Measurements from ENCODE around the gene KRTAP1-4.
"Not testable (repeated sequence)": the region's sequence is repeated elsewhere in the genome, so short reads cannot be mapped to it uniquely, and the experiment has no call there.

KRTAP1-4 gene

GRCh38 chr17:41042953-41043352 lies 13.0 kb upstream of the KRTAP1-4 start:
- no peak for TF ChIP-seq CTCF (IDR thresholded peaks at IDR 0.05; ENCODE audit: low read depth, low read length, poor library complexity, severe bottlenecking)
- no peak for TF ChIP-seq EZH2phosphoT487 (IDR thresholded peaks at IDR 0.05; ENCODE audit: borderline replicate concordance, low read length)
- no peaks in the 10 kb centered on the region for H3F3A ChIP-seq (ENCODE audit: control insufficient read depth, insufficient read depth)
- peaks cover 8% of the 10 kb centered on the region for H3K4me1 ChIP-seq (ENCODE audit: control insufficient read depth, low read length)
- H3K9me2 ChIP-seq (replicated peaks; ENCODE audit: control insufficient read depth, low read length) = no peaks in the 10 kb centered on the region
- H3K79me2 ChIP-seq (ENCODE audit: control insufficient read depth, low read length) = no peaks in the 10 kb centered on the region
- H3K4me2 ChIP-seq (ENCODE audit: low read length) = no peak overlapping the region
- no peaks in the 10 kb centered on the region for H3K9me3 ChIP-seq (ENCODE audit: control insufficient read depth, insufficient read depth, low read length)
- H3K4me3 ChIP-seq (ENCODE audit: low read length) = no peak overlapping the region
- H3K36me3 ChIP-seq (ENCODE audit: control insufficient read depth, low read length) = no peaks in the 10 kb centered on the region
- H3K27ac ChIP-seq (ENCODE audit: low read depth, low read length) = no peak overlapping the region
- no peaks in the 10 kb centered on the region for H4K20me1 ChIP-seq (ENCODE audit: control insufficient read depth, insufficient read depth, low read depth, low read length)
- no peaks in the 10 kb centered on the region; the same call in 1 of the 2 replicates for H3K27me3 ChIP-seq (ENCODE audit: control insufficient read depth, low read length)

GRCh38 chr17:41040783-41041571 lies 11.0 kb upstream of the KRTAP1-4 start, which contains the start of gene KRTAP1-1:
KRTAP1-1 (minus strand) TSS chr17:41041450; CDS start chr17:41041397, 53 bp downstream.
- H3K79me2 ChIP-seq (ENCODE audit: control insufficient read depth, low read length); H3K4me2 ChIP-seq (ENCODE audit: low read length); H3K27ac ChIP-seq (ENCODE audit: low read depth, low read length); H3F3A ChIP-seq (ENCODE audit: control insufficient read depth, insufficient read depth); H4K20me1 ChIP-seq (ENCODE audit: control insufficient read depth, insufficient read depth, low read depth, low read length); H3K27me3 ChIP-seq (ENCODE audit: control insufficient read depth, low read length); H3K4me3 ChIP-seq (ENCODE audit: low read length); H3K9me2 ChIP-seq (replicated peaks; ENCODE audit: control insufficient read depth, low read length); H3K36me3 ChIP-seq (ENCODE audit: control insufficient read depth, low read length); H3K4me1 ChIP-seq (ENCODE audit: control insufficient read depth, low read length); H3K9me3 ChIP-seq (ENCODE audit: control insufficient read depth, insufficient read depth, low read length): not testable (repeated sequence)

DNA sequence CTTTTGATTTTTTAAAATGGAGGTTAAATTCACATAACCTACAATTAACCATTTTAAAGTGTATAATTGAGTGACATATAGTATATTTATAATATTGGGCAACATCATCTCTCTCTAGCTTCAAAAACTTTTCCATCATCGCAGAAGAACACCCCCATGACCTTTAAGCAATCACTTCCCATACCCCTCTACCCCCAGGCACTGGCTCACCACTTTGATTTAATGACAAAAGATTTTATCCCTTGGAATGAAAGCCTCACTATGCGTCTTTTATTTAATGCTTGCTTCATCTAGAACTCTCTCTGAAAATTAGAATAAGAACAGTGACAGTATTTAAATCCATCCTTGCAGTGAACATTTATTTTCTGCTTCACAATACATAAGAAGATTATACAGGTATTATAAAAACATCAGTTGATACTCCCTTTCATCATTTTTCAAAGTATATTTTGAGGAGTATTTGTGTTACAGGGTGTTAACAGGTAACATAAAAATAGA lies 7.9 kb upstream of the KRTAP1-4 start:
- no peaks in the 10 kb centered on the region for H3K36me3 ChIP-seq (ENCODE audit: control insufficient read depth, low read length)
- H3F3A ChIP-seq (ENCODE audit: control insufficient read depth, insufficient read depth) = no peaks in the 10 kb centered on the region
- H3K4me1 ChIP-seq (ENCODE audit: control insufficient read depth, low read length) = no peaks in the 10 kb centered on the region
- TF ChIP-seq CTCF (IDR thresholded peaks at IDR 0.05; ENCODE audit: low read depth, low read length, poor library complexity, severe bottlenecking) = no peak
- TF ChIP-seq EZH2phosphoT487 (IDR thresholded peaks at IDR 0.05; ENCODE audit: borderline replicate concordance, low read length) = no peak
- no peaks in the 10 kb centered on the region for H3K79me2 ChIP-seq (ENCODE audit: control insufficient read depth, low read length)
- H3K4me3 ChIP-seq (ENCODE audit: low read length) = no peak overlapping the region
- no peaks in the 10 kb centered on the region for H4K20me1 ChIP-seq (ENCODE audit: control insufficient read depth, insufficient read depth, low read depth, low read length)
- H3K9me3 ChIP-seq (ENCODE audit: control insufficient read depth, insufficient read depth, low read length) = no peaks in the 10 kb centered on the region
- H3K4me2 ChIP-seq (ENCODE audit: low read length) = no peak overlapping the region
- H3K9me2 ChIP-seq (replicated peaks; ENCODE audit: control insufficient read depth, low read length) = no peaks in the 10 kb centered on the region
- H3K27me3 ChIP-seq (ENCODE audit: control insufficient read depth, low read length) = peaks cover 7% of the 10 kb centered on the region
- no peak overlapping the region for H3K27ac ChIP-seq (ENCODE audit: low read depth, low read length)

GRCh38 chr17:41034346-41034935 lies 4.4 kb upstream of the KRTAP1-4 start, which contains the start of gene KRTAP1-3:
KRTAP1-3 (minus strand) TSS chr17:41034874; CDS start chr17:41034821, 53 bp downstream.
- not testable (repeated sequence) for H3K4me3 ChIP-seq (ENCODE audit: low read length); H3K9me3 ChIP-seq (ENCODE audit: control insufficient read depth, insufficient read depth, low read length); H3K27ac ChIP-seq (ENCODE audit: low read depth, low read length); H3K4me1 ChIP-seq (ENCODE audit: control insufficient read depth, low read length); H3K9me2 ChIP-seq (replicated peaks; ENCODE audit: control insufficient read depth, low read length); H3K4me2 ChIP-seq (ENCODE audit: low read length); H3K79me2 ChIP-seq (ENCODE audit: control insufficient read depth, low read length); H3F3A ChIP-seq (ENCODE audit: control insufficient read depth, insufficient read depth); H3K36me3 ChIP-seq (ENCODE audit: control insufficient read depth, low read length); H3K27me3 ChIP-seq (ENCODE audit: control insufficient read depth, low read length); H4K20me1 ChIP-seq (ENCODE audit: control insufficient read depth, insufficient read depth, low read depth, low read length)
